Stimulated activated CD4-positive, alpha-beta T cell treated with anti-CD3 and anti-CD28 coated beads, Interleukin-4, amount 100 ng/mL, for 1 hour (primary cell): ENCODE results near the gene GDF9.

ENCODE experiments used
- DNase-seq: peaks from one replicate; pipeline ENCODE4 v3.0.0-alpha.2; 2020

The GDF9 gene

GRCh38 chr5:132866342-132867045 lies at the start of gene GDF9, which contains the start of gene UQCRQ:
Gene GDF9 (minus strand): TSS chr5:132866469. CDS start chr5:132864533, 1,936 bp downstream.
Gene UQCRQ (plus strand): TSS chr5:132866642. CDS start chr5:132866882, 240 bp downstream.
- DNase-seq, result peak; percentile 82

GRCh38 chr5:132915681-132916080 lies 49.4 kb upstream of the GDF9 start:
- no peak for DNase-seq

- no peak for DNase-seq
Measured at GRCh38 chr5:132909702-132910101, 43.4 kb upstream of the GDF9 start.

- no peak for DNase-seq
Measured at GRCh38 chr5:132907161-132907560, 40.9 kb upstream of the GDF9 start.

GRCh38 chr5:132905938-132906337 lies 39.7 kb upstream of the GDF9 start:
- DNase-seq, result no peak

- DNase-seq, result no peak
Measured at GRCh38 chr5:132901730-132902129, 35.5 kb upstream of the GDF9 start.

GRCh38 chr5:132901036-132901435 lies 34.8 kb upstream of the GDF9 start:
- DNase-seq, result no peak

- no peak for DNase-seq
Measured at GRCh38 chr5:132898094-132898493, 31.8 kb upstream of the GDF9 start.

- DNase-seq, result no peak
Measured at GRCh38 chr5:132896685-132897084, 30.4 kb upstream of the GDF9 start.

GRCh38 chr5:132895719-132896305 lies 29.5 kb upstream of the GDF9 start:
- no peak for DNase-seq

- no peak for DNase-seq
Measured at GRCh38 chr5:132890817-132891216, 24.5 kb upstream of the GDF9 start.

- DNase-seq, result no peak
Measured at GRCh38 chr5:132889501-132889900, 23.2 kb upstream of the GDF9 start.

GRCh38 chr5:132887283-132887682 lies 21.0 kb upstream of the GDF9 start:
- no peak for DNase-seq

- DNase-seq, result no peak
Measured at GRCh38 chr5:132886064-132886823, 20.0 kb upstream of the GDF9 start.

GRCh38 chr5:132884548-132884947 lies 18.3 kb upstream of the GDF9 start:
- DNase-seq, result no peak

- DNase-seq, result no peak
Measured at GRCh38 chr5:132883261-132883834, 17.1 kb upstream of the GDF9 start.

GRCh38 chr5:132877938-132878337 lies 11.7 kb upstream of the GDF9 start:
- no peak for DNase-seq

GRCh38 chr5:132877466-132877865 lies 11.2 kb upstream of the GDF9 start:
- DNase-seq, result no peak

GRCh38 chr5:132876020-132876759 lies 9.9 kb upstream of the GDF9 start:
- no peak for DNase-seq

- DNase-seq, result no peak
Measured at GRCh38 chr5:132873930-132874271, 7.6 kb upstream of the GDF9 start.

- no peak for DNase-seq
Measured at GRCh38 chr5:132873119-132873929, 7.1 kb upstream of the GDF9 start, which contains the start of gene LEAP2. Gene LEAP2 (plus strand): TSS chr5:132873668. CDS start chr5:132873695, 27 bp downstream.

- no peak for DNase-seq
Measured at GRCh38 chr5:132872788-132873118, 6.5 kb upstream of the GDF9 start.
